ENCODE data around the gene BCAN.
"Not testable (repeated sequence)": the region's sequence is repeated elsewhere in the genome, so short reads cannot be mapped to it uniquely, and the experiment has no call there.

DNA sequence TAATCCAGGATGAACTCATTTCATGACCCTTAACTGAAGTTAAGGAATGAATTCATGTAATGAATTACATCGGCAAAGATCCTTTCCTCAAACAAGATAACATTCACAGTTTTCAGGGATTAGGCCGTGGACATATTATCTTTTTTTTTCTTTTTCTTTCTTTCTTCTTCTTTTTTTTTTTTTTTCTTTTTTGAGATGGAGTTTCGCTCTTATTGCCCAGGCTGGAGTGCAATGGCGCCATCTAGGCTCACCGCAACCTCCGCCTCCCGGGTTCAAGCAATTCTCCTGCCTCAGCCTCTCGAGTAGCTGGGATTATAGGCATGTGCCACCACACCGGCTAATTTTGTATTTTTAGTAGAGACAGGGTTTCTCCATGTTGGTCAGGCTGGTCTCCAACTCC lies 10.8 kb upstream of the BCAN start:
- not testable (repeated sequence) for TF ChIP-seq POLR2A (IDR thresholded peaks at IDR 0.05)
- TF ChIP-seq, protein P1, sequence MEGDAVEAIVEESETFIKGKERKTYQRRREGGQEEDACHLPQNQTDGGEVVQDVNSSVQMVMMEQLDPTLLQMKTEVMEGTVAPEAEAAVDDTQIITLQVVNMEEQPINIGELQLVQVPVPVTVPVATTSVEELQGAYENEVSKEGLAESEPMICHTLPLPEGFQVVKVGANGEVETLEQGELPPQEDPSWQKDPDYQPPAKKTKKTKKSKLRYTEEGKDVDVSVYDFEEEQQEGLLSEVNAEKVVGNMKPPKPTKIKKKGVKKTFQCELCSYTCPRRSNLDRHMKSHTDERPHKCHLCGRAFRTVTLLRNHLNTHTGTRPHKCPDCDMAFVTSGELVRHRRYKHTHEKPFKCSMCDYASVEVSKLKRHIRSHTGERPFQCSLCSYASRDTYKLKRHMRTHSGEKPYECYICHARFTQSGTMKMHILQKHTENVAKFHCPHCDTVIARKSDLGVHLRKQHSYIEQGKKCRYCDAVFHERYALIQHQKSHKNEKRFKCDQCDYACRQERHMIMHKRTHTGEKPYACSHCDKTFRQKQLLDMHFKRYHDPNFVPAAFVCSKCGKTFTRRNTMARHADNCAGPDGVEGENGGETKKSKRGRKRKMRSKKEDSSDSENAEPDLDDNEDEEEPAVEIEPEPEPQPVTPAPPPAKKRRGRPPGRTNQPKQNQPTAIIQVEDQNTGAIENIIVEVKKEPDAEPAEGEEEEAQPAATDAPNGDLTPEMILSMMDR (IDR thresholded peaks at IDR 0.05): not testable (repeated sequence)

Data from adrenal gland (tissue), 5 donors.